WI38 (cell line): Measurements from ENCODE around the gene CSK.

Source experiments
- H3K4me3 ChIP-seq: 2 replicates; pipeline ENCODE4 v1.5.1; 2011; ENCODE audit warnings: low read depth, mild to moderate bottlenecking, control low read depth, low read length
- CTCF ChIP-seq: IDR thresholded peaks from 2 replicates; pipeline ENCODE4 v1.5.1; 2012; ENCODE audit warnings: low read depth, mild to moderate bottlenecking, control low read depth, low read length

CSK gene

GRCh38 chr15:74847432-74847831, 65.6 kb downstream of the CSK start:
- H3K4me3 ChIP-seq, result no peak overlapping the region
- TF ChIP-seq CTCF, result no peak

- H3K4me3 ChIP-seq, result no peak overlapping the region
- no peak for TF ChIP-seq CTCF
Observed at GRCh38 chr15:74850393-74850792, 68.5 kb downstream of the CSK start.

GRCh38 chr15:74851960-74852359, 70.1 kb downstream of the CSK start:
- no peak overlapping the region for H3K4me3 ChIP-seq
- TF ChIP-seq CTCF, result no peak
